C4-2B (cell line): ENCODE data around the gene NRG4.
"Not testable (repeated sequence)": the region's sequence is repeated elsewhere in the genome, so short reads cannot be mapped to it uniquely, and the experiment has no call there.

ENCODE experiments used
- H3K27ac ChIP-seq: fragments of 450-650 bp; 2 replicates; pipeline ENCODE4 v1.5.1; 2017
- ZFX ChIP-seq: fragments of 450-650 bp; IDR thresholded peaks from 2 replicates; pipeline ENCODE4 v1.6.1; 2017
- TF ChIP-seq, protein P1 (sequence below): fragments of 450-650 bp; conservative IDR thresholded peaks from 2 replicates; pipeline ENCODE4 v1.5.1; 2017; ENCODE audit warnings: mild to moderate bottlenecking

Gene NRG4

GRCh38 chr15:75989045-75989444, 23.2 kb downstream of the NRG4 start:
- no peak overlapping the region for H3K27ac ChIP-seq
- TF ChIP-seq ZFX, result no peak
- TF ChIP-seq, protein P1, sequence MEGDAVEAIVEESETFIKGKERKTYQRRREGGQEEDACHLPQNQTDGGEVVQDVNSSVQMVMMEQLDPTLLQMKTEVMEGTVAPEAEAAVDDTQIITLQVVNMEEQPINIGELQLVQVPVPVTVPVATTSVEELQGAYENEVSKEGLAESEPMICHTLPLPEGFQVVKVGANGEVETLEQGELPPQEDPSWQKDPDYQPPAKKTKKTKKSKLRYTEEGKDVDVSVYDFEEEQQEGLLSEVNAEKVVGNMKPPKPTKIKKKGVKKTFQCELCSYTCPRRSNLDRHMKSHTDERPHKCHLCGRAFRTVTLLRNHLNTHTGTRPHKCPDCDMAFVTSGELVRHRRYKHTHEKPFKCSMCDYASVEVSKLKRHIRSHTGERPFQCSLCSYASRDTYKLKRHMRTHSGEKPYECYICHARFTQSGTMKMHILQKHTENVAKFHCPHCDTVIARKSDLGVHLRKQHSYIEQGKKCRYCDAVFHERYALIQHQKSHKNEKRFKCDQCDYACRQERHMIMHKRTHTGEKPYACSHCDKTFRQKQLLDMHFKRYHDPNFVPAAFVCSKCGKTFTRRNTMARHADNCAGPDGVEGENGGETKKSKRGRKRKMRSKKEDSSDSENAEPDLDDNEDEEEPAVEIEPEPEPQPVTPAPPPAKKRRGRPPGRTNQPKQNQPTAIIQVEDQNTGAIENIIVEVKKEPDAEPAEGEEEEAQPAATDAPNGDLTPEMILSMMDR, result no peak

- no peak for TF ChIP-seq ZFX
- TF ChIP-seq, protein P1, result no peak
- no peak overlapping the region for H3K27ac ChIP-seq
Observed at GRCh38 chr15:75985971-75986370, 26.3 kb downstream of the NRG4 start.

GRCh38 chr15:75984706-75985105, 27.5 kb downstream of the NRG4 start:
- H3K27ac ChIP-seq, result not testable (repeated sequence)

DNA sequence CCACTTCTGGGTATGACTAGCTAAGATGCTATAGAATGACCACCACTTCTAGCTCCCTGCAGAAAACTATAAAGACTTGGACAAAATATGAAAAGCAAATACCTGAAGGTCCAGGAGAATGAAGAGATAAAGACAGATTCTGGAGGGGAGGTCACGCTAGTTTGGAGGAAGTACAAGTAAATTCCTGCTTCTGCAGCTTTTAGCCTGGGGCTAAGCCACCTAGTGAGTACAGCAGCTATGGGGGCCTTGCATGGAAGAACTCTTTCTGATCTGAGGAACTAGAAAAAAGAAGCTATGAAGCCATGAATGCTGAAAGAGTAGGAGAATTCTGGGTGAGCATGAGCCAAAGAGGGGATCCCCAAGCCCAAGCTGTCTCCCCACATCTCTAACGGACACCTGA, 29.8 kb downstream of the NRG4 start:
- H3K27ac ChIP-seq, result no peak overlapping the region
- TF ChIP-seq, protein P1, result no peak
- TF ChIP-seq ZFX, result no peak

GRCh38 chr15:75981149-75981815, 30.9 kb downstream of the NRG4 start:
- no peak overlapping the region for H3K27ac ChIP-seq
- no peak for TF ChIP-seq ZFX
- TF ChIP-seq, protein P1, result no peak

- H3K27ac ChIP-seq, result not testable (repeated sequence)
Observed at GRCh38 chr15:75976766-75977165, 35.5 kb downstream of the NRG4 start.

DNA sequence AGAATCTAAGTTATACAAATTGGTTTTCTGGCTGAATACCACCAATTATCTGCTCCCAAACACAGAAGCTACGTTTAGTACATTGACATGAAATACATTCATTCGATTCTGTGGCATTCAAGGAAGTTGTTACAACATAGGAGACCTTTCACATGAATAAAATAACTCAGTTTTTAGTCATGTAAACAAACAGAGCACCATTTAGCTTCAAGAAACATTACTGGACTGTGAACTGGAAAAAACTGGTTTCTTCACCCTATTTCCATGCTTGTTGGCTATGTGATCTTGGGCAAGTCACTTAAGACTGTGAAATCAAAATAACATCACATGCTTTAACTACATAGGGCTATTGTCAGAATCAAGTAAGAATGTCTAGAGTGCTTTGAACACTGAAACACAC, 46.2 kb downstream of the NRG4 start:
- no peak for TF ChIP-seq ZFX
- TF ChIP-seq, protein P1, result no peak
- no peak overlapping the region for H3K27ac ChIP-seq

DNA sequence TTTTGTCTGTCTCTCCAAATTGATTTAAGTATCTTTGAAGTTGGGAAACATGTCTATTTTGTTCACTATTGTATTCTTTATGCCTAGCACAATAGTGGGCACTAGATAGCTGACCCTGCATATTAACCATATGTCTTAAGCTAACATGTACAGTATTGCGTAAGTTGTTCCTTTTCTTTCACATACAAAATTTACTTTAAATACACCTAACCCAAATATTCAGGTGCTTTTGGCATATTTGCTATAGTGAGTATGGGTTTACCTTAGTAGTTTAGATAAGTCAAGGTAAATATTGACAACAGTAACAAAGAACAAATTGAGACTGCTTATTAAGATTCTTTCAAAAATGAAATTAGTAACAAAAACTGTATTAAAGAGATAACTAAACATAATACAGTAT, 50.9 kb downstream of the NRG4 start:
- no peak overlapping the region for H3K27ac ChIP-seq
- no peak for TF ChIP-seq ZFX
- TF ChIP-seq, protein P1, result no peak
